LoVo (cell line): ENCODE data around the gene NPAT.
A peak's percentile ranks its signal among the peaks of the same experiment; 100 is the strongest.
"Not testable (repeated sequence)": the region's sequence is repeated elsewhere in the genome, so short reads cannot be mapped to it uniquely, and the experiment has no call there.

Experiments used
- DNase-seq: peaks from one replicate; pipeline ENCODE4 v3.0.0-alpha.2; 2016; ENCODE audit warnings: low spot score

The NPAT gene

DNA sequence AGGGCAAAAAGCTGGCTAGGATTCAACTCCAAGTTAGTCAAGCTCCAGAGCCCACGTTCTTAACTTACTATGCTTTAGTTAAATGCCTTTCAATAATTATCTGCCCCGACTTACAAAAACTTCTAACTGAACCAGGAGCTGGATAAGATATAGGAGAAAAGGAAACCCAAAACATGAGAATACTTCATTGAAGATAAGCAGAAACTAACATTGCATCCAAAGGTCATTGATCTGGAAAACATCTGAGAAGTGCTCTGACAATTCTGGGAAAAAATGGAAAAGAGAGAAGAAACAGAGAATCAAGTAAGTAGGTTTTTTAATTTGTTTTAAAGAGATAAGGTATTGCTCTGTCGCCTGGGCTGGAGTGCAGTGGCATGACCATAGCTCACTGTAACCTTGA is 73.9 kb downstream of the NPAT start:
- no peak for DNase-seq

DNA sequence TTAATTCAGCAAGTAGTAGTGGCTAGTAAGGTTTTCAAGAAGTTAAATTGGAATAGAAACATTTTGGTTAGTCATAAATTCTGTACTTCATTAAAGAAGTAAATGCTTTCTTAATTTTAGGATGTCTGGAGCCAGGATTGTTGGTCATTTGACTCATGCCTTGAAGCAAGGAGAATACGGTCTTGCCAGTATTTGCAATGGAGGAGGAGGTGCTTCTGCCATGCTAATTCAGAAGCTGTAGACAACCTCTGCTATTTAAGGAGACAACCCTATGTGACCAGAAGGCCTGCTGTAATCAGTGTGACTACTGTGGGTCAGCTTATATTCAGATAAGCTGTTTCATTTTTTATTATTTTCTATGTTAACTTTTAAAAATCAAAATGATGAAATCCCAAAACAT is 75.3 kb downstream of the NPAT start:
- DNase-seq = no peak

DNA sequence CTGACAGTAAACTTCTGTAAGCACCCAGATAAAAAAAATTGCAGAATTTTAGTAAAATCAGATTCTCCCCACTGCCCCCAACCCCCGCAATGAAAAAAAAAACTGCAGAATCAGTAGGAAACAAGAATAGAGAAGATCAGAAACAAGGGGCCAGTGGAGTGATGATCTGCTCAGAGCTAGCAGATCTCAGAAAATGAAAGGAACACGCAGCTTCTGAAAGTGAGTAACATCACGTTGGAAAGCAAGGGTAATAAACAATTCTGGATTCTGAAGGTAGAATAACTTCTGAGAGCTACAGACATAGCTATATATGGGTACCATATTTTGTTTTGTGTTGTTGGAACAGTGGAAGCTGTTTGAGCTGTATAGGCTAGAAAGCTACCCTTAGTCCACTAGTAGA is 77.8 kb downstream of the NPAT start:
- DNase-seq = no peak

DNA sequence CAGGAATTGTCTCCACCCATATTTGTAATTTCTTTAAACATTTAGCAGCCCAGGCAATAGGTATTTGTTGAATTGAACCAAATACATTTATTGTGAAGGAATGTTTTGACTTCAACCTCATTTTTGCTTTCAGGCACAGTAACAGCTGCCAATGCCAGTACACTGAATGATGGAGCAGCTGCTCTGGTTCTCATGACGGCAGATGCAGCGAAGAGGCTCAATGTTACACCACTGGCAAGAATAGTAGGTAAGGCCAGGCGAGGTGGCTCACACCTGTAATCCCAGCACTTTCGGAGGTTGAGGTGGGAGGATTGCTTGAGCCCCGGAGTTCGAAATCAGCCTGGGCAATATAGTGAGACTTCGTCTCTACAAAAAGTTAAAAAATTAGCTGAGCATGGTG is 80.1 kb downstream of the NPAT start:
- DNase-seq = no peak

DNA sequence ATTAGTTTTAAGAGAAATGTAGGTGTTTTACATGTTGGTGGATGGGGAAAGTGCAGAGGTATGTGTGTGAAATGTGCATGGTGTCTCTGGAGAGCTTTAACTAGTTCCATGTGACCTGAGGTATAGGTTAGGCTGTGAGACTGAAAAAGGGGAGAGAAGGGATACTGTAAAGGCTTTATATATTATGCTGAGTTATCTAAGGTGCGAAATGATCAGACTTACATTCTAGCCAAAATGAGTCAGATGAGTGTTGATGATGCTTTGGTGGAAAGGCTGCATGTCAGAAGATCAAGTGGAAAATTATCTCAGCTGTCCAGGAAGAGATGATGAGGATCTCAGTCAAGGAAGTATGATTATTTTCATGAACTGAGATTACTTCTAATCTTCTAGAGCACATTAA is 85.2 kb downstream of the NPAT start:
- no peak for DNase-seq

DNA sequence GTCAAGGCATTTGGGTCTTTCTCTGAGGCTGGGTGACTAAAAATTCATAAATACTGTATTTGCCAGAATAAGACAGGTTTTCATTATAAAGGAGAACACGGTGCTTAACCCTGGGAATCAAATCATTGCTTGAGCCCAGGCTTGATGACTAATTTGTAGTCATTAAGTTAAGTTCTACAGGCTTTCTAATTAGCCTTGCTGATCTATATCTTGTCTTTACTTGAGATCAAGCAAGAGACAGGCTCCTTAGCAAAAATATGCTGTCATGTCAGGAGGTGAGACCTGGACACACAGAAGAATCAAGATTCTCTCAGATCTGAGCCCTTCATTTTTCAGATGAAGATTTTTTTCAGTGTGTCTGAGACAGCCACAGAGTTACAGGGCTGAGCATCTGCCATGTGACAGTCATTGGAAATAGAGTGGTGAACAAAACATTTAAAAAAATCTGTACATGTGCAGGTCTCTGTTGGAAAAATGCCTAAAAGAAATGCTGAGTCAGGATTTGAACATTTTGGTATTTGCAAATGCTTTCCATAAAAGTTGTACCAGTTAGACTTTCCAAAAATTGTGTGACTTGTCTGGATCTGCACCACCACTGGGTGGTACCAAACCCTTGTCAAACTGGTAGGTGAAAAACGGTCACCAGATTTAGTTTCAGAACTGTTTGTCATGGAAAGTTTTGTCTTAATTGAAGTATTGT is 86.4 kb downstream of the NPAT start:
- no peak for DNase-seq

DNA sequence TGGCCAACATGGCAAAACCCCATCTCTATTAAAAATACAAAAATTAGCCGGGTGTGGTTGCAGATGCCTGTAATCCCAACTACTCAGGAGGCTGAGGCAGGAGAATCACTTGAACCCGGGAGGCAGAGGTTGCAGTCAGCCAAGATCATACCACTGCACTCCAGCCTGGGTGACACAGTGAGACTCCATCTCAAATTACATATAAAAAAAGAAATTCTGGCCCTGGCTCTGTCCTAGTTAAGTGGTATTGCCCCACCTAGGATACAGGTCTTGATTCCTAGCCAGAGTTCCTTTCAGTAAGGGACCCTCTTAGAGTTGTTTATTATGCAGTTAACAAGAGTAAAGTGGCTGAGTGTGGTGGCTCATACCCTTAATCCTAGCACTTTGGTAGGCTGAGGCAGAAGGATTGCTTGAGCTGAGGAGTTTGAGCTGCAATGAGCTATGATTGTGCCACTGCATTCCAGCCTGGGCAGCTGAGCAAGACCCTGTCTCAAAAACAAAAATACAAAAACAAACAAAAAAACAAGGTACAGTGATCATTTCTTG is 89.4 kb downstream of the NPAT start:
- not testable (repeated sequence) for DNase-seq

DNA sequence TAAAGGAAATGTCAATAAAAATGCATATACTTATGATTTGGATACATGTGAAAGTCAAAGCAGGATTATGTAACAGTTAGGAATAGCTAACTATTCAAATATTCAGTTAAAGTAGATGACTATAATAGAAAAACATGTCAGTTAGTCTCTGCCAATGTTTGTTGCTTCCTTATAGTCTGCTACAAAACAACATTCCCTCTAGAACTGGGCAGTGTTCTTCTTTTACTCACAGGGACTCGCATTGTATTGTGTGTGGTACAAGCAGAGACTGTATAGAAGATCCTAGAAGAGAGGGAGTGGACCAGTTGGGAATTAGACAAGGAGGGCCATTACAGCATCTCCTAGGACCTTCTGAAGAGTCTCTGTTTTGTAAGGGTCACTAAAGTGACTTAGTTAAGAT is 90.4 kb downstream of the NPAT start:
- DNase-seq = no peak

DNA sequence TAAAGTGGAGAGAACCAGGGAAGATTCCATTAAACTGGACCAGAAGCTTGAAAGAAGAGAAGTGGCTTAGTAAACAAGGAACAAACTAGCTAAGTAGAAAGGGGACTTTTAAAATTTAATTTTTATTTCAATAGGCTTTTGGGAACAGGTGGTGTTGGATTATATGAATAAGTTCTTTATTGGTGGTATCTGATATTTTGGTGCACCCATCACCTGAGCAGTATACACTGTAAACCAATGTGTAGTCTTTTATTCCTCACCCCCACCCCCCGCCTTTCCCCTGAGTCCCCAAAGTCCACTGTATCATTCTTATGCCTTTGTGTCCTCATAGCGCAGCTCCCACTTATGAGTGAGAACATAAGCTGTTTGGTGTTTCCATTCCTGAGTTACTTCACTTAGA is 93.7 kb downstream of the NPAT start:
- DNase-seq = no peak

DNA sequence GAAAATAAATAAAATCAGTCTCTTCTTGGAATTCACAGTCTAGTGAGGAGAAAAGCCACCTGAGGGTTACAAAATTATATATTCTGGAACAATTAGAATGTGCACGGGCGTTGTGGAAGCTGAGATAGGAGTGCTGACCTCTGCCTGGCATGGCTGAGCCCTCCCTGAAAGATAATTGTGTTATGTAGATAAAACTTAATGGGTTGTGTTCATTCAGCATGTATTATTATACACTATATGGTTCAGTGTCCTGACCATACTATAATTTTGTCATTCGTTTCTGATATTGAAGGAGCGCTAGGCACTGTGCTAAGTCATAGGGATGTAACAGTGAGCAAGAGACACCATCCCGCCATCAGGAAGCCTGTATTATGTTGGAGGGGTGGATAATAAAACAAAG is 97.3 kb downstream of the NPAT start:
- DNase-seq = no peak

DNA sequence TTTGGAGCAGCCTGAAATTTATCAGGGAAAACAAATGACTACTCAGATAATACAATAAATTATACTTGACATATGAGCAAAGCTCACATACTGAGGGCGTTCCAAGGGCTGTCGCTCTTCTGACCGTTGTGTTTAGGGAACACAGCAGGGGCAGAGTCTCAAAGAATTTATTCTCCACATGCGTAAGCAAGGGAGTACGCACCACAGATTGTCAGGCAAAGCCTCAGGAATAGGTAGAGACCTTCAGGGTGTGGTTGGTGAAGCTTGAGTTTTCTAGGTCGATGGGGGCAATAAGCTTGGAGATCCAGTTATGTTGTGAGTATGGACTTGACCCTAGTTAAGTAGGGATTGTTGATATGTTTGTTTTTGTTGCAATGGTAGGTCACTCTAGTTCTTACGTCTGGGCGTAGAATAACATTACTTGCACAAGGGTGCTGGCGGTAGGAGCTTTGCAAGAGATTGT is 100.2 kb downstream of the NPAT start:
- DNase-seq = peak; percentile 8

DNA sequence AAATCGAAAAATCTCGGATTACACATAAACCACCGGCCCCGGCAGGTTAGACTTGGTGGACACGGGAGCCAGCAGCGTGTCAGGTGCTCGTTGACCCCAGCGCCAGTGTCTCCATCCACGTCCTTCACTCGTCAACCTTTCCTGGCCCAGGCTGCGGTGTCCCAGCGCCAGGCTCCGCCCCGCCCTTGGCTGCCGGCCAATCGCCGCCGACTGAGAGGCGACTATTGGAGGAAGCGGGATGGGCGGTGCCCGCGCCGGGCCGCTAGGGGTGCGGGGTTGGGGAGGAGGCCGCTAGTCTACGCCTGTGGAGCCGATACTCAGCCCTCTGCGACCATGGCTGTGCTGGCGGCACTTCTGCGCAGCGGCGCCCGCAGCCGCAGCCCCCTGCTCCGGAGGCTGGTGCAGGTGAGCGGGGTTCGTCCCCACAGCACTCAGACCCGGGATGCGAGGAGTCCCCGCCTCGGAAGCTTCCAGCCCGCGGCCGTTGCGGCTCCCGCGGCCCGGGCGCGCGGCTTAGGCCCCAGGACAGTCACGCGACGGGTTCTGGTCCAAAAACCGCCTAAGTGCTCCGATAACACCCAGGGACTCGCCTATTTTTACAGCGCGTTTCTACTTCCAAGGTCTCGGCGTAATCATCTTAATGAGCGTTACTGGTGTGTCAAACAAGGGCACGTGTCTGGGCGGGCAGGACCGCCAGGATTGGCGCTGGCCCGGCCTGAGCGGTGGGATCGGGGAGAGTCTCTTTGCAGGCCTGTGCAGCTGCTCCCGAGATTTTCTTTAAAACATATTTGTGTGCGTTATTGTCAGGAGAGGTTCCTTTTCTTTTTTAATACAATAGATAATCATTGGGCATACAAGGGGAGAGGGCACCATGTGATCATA is 100.9 kb downstream of the NPAT start, which contains the start of gene ACAT1:
TSS of gene ACAT1 (plus strand) at position 294 of the 882 bp plus-strand sequence. CDS start at position 334, 40 bp downstream.
- peak; percentile 93 for DNase-seq

DNA sequence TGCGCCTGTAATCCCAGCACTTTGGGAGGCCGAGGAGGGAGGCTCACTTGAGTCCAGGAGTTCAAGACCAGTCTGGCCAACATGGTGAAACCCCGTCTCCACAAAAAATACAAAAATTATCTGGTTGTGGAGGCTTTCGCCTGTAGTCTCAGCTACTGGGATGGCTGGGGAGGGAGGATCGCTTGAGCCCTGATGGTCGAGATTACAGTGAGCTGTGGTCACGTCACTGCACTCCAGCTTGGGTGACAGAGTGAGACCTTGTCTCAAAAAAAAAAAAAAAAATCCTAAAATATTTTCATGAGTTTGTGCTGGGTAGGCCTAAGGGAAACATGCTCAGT is 101.5 kb downstream of the NPAT start:
- not testable (repeated sequence) for DNase-seq

DNA sequence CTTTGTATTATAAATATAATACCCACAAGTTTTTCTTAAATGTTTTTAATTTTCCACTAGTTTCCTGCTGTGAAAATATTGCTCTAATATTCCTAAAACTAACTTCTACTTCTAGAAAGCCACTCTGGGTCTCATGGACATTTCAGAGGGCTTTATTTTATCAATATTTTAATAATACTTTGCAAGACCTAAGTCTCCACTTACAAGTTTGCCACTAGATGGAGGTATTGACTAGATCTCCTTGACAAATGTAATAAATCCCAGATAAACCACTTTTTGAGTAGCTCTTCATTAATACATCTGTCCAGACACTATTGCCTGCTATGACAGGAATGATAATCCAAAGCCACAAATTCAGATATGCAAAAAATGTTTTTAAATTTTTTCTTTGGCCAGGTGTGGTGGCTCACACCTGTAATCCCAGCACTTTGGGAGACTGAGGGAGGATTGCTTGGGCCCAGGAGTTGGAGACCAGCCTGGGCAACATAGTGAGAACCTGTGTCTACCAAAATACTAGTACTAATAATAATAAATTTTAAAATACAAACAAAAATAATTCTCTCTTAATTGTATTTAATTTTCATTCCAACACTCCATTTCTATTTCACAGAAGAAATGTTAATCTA is 104.6 kb downstream of the NPAT start:
- peak; percentile 34 for DNase-seq

DNA sequence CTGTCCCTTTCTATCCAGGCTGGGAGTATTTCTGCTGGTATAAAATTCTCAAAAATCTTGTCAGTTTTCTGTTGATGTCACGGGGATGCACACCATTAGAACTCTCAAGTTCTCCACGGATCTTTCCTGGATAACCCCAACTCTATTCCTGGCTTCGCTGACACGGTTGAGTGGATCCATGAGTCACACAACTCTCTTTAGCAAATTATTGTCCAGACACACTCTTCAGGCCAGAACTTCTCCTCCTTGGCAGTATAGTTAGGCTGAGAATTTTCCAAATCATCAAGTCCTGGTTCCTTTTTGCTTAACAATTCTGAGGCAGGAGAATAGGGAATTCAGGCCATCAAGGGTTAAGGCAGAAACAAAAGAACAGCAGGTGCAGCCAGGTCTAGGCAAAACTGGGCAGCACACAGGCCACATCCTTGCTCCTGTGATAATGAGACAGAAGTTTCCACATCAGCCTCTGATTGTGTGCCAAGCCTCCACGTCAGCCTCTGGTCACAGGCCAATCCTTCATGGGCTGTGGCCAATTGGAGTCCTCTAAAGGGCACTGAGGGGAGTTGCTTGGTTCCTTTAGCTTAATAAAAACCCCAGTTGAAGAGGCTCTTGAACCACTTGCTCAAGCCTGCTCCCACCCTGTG is 106.8 kb downstream of the NPAT start:
- DNase-seq = peak; percentile 45

DNA sequence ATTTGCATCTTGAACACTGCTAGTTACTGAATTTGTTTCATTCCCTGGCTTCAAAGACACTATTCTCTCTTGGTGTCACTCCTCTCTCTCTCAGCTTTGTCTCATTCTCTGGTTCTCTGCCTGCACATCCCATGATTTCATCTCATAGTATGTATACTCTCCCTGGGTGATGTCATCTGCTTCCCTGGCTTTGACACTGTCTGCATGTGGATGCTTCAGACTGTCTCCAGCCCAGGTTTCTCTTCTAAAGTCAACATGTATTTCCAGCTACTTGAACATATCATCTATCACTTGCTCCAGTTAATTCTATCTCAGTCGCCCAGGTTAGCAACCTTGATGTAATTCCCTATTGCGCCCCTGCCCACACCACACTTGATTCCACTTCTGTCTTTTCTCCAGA is 110.4 kb downstream of the NPAT start:
- no peak for DNase-seq

DNA sequence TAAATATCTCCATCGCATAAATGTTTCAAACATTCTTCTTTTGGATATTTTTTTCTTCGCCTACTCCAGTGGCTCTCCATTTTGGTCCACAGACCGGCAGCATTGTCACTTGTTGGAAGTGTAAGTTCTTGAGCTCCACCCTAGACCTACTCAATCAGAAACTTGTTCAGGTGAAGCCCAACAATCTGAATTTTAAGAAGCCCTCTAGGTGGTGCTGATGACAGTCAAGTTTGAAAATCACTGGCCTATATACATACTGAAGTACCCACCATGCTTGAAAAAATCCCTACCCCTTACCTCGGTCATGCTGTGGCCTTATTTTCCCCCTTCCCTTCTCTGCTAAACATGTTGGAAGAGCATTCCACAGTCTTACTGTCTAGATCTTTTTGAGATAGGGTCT is 111.3 kb downstream of the NPAT start:
- no peak for DNase-seq
